GM23248 (cell line): ENCODE data around the gene TUNAR.

ENCODE experiments used
- EZH2 ChIP-seq: fragments of 200-600 bp; sonication (generic); IDR thresholded peaks from 2 replicates; pipeline ENCODE4 v1.6.1; 2018; ENCODE audit warnings: antibody characterized with exemption, mild to moderate bottlenecking; ENCODE audit not compliant: insufficient read depth, poor library complexity, severe bottlenecking
- EZH2phosphoT487 ChIP-seq: fragments of 200-600 bp; sonication (generic); IDR thresholded peaks from 2 replicates; pipeline ENCODE4 v1.6.1; 2018; ENCODE audit warnings: antibody characterized with exemption, moderate library complexity, mild to moderate bottlenecking, low read depth; ENCODE audit not compliant: insufficient read depth

DNA sequence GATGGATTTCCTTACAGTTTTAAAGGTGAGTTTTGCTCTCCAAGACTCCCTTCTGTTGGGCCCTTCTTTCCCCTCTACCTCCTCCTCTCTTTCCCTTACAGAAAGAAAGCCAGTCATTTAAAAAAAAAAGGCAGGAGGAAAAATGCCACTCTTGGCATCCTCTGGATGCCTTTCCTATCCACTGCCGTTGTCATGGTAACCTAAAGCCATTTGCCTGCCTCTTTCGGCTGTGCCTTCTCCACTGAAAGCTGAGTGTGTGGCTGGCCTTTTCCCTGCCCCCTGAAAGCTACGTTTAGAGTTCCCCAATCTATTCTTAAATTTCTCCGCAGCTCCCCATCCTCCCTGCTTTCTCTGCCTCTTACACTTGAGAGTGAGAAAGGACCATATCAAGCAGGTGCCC lies 67.1 kb downstream of the TUNAR start:
- TF ChIP-seq EZH2phosphoT487 (no peak), EZH2 (no peak)
